ENCODE measurements around the gene PFDN6. TPM values are rescaled to one million over a fixed set of nuclear protein-coding genes. Genes with fewer than 3 reads are reported as not detected.

The PFDN6 gene
- total RNA-seq, 2 experiments from 2014 or later, result 9.7 to 11.7 TPM

GRCh38 chr6:33339193-33339592 lies 49.8 kb downstream of the PFDN6 start:
- Mint-ChIP-seq H3K27me3 (no peaks in the 10 kb centered on the region), H3K4me3 (no peak overlapping the region), H3K4me1 (ENCODE audit: low read depth) (peaks cover 26% of the 10 kb centered on the region), H3K9me3 (no peaks in the 10 kb centered on the region), H3K36me3 (ENCODE audit: low read depth) (no peaks in the 10 kb centered on the region), H3K27ac (no peak overlapping the region)
- H3K27ac ChIP-seq (ENCODE audit: low read depth in 1 of 2, low read length in 2 of 2), result no peak overlapping the region
- ChIA-PET CTCF (no interaction called here), POLR2A (interaction anchor here (1.5 kb wide), 1 partner anchor 67 kb away, joined by 5 read pairs; the partner anchor contains the start of genes RPS18 and VPS52)
- ATAC-seq (ENCODE audit: poor library complexity) (no peak), DNase-seq (no peak)
- intact Hi-C loops (cut with DNase I, micrococcal nuclease), result no loop called here
- H3K9me3 ChIP-seq (ENCODE audit: control insufficient read depth in 1 of 2, insufficient read depth in 1 of 2, low read length in 2 of 2), result no peaks in the 10 kb centered on the region
- H3K36me3 ChIP-seq (ENCODE audit: insufficient read depth, low read length), result no peaks in the 10 kb centered on the region
- no peaks in the 10 kb centered on the region for H3K27me3 ChIP-seq (ENCODE audit: control insufficient read depth in 1 of 2, insufficient read depth in 2 of 2, low read length in 2 of 2)
- H3K4me3 ChIP-seq (ENCODE audit: low read length), result no peak overlapping the region
- peaks cover 35% of the 10 kb centered on the region for H3K4me1 ChIP-seq (ENCODE audit: insufficient read depth, low read length)
- TF ChIP-seq CTCF (IDR thresholded peaks at IDR 0.05), result no peak

Small RNA genes lying within 50 kb of the gene (microRNA-seq; reads per million reads assigned to microRNA genes)
- gene MIR6834 (ENCODE audit: borderline microRNAs expressed, borderline replicate concordance) (not detected), gene MIR6873 (ENCODE audit: borderline microRNAs expressed, borderline replicate concordance) (not detected)

Other genes with a start within 250 kb of the PFDN6 start
- 10 to 100 TPM; 19.4 to 19.9 TPM for gene HLA-DPA1, start 216.0 kb upstream of the PFDN6 start, total RNA-seq
- 10 to 100 TPM; 29.0 to 31.7 TPM for gene HLA-DPB1, start 213.6 kb upstream of the PFDN6 start, total RNA-seq
- 1 to 10 TPM; 2.8 to 3.0 TPM for gene COL11A2, start 97.1 kb upstream of the PFDN6 start, total RNA-seq
- gene RXRB, start 88.9 kb upstream of the PFDN6 start, total RNA-seq, result 10 to 100 TPM; 42.9 to 45.0 TPM
- gene SLC39A7, start 88.7 kb upstream of the PFDN6 start, total RNA-seq, result 1 to 10 TPM; 8.6 to 9.6 TPM
- gene HSD17B8, start 84.9 kb upstream of the PFDN6 start, total RNA-seq, result 10 to 100 TPM in 1 of 2 experiments, 1 to 10 TPM in 1; 8.6 to 10.5 TPM
- gene RING1, start 81.1 kb upstream of the PFDN6 start, total RNA-seq, result 10 to 100 TPM; 27.1 to 28.6 TPM
- gene VPS52, start 17.7 kb upstream of the PFDN6 start, total RNA-seq, result 10 to 100 TPM; 67.9 TPM
- 1,000 to 10,000 TPM; 5,159 to 5,309 TPM for gene RPS18, start 17.5 kb upstream of the PFDN6 start, total RNA-seq
- 10 to 100 TPM; 11.1 to 12.7 TPM for gene B3GALT4, start 12.5 kb upstream of the PFDN6 start, total RNA-seq
- gene WDR46, start 362 bp upstream of the PFDN6 start, total RNA-seq, result 10 to 100 TPM; 13.6 to 15.8 TPM
- 10 to 100 TPM; 39.2 to 39.4 TPM for gene RGL2, start 9.3 kb downstream of the PFDN6 start, total RNA-seq
- gene TAPBP, start 24.5 kb downstream of the PFDN6 start, total RNA-seq, result 100 to 1,000 TPM; 203 to 206 TPM
- 10 to 100 TPM; 11.6 to 13.6 TPM for gene ZBTB22, start 28.1 kb downstream of the PFDN6 start, total RNA-seq
- gene DAXX, start 33.4 kb downstream of the PFDN6 start, total RNA-seq, result 10 to 100 TPM; 24.2 to 24.7 TPM
- 1 to 10 TPM; 1.2 to 1.6 TPM for gene KIFC1, start 102.2 kb downstream of the PFDN6 start, total RNA-seq
- gene PHF1, start 121.4 kb downstream of the PFDN6 start, total RNA-seq, result 100 to 1,000 TPM; 545 to 557 TPM
- 100 to 1,000 TPM; 176 to 185 TPM for gene CUTA, start 128.5 kb downstream of the PFDN6 start, total RNA-seq
- 10 to 100 TPM; 62.4 to 63.8 TPM for gene SYNGAP1, start 130.5 kb downstream of the PFDN6 start, total RNA-seq
- 1 to 10 TPM; 5.5 to 5.7 TPM for gene ZBTB9, start 165.0 kb downstream of the PFDN6 start, total RNA-seq

All from CD4-positive, alpha-beta T cell (primary cell).